ENCODE results near the gene ATP13A5.
A peak's percentile ranks its signal among the peaks of the same experiment; 100 is the strongest.

Gene ATP13A5

GRCh38 chr3:193396451-193397244 is 18.1 kb upstream of the ATP13A5 start:
- no peak for DNase-seq (ENCODE audit: low read depth)
- TF ChIP-seq, protein P1, sequence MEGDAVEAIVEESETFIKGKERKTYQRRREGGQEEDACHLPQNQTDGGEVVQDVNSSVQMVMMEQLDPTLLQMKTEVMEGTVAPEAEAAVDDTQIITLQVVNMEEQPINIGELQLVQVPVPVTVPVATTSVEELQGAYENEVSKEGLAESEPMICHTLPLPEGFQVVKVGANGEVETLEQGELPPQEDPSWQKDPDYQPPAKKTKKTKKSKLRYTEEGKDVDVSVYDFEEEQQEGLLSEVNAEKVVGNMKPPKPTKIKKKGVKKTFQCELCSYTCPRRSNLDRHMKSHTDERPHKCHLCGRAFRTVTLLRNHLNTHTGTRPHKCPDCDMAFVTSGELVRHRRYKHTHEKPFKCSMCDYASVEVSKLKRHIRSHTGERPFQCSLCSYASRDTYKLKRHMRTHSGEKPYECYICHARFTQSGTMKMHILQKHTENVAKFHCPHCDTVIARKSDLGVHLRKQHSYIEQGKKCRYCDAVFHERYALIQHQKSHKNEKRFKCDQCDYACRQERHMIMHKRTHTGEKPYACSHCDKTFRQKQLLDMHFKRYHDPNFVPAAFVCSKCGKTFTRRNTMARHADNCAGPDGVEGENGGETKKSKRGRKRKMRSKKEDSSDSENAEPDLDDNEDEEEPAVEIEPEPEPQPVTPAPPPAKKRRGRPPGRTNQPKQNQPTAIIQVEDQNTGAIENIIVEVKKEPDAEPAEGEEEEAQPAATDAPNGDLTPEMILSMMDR (conservative IDR thresholded peaks at IDR 0.05; ENCODE audit: low read depth, low read length): no peak
- H3K4me3 ChIP-seq (ENCODE audit: low read depth, low read length): no peak overlapping the region

GRCh38 chr3:193391902-193392301 is 13.3 kb upstream of the ATP13A5 start:
- no peak overlapping the region for H3K4me3 ChIP-seq (ENCODE audit: low read depth, low read length)
- TF ChIP-seq, protein P1 (conservative IDR thresholded peaks at IDR 0.05; ENCODE audit: low read depth, low read length): no peak
- DNase-seq (ENCODE audit: low read depth): peak; percentile 10

DNA sequence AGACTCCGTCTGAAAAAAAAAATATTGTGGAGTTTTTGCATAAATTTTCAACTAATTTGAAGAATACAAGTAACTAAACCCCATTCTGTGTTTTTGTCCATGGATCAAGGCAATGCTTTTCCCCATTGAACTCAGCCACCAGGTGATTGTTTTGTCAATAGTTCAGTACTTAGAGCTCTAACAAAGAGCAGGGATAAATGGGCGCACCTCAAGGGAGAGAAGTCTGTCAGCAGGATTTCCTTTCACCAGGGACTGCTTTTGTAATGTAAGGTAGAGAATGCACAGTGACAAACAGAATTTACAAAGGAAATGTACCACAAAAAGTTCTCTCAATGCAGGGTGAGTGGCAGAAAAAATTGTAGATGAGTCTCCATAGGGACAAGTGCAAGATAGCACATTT is 10.8 kb upstream of the ATP13A5 start:
- DNase-seq (ENCODE audit: low read depth): no peak
- no peak overlapping the region for H3K4me3 ChIP-seq (ENCODE audit: low read depth, low read length)
- TF ChIP-seq, protein P1 (conservative IDR thresholded peaks at IDR 0.05; ENCODE audit: low read depth, low read length): no peak

DNA sequence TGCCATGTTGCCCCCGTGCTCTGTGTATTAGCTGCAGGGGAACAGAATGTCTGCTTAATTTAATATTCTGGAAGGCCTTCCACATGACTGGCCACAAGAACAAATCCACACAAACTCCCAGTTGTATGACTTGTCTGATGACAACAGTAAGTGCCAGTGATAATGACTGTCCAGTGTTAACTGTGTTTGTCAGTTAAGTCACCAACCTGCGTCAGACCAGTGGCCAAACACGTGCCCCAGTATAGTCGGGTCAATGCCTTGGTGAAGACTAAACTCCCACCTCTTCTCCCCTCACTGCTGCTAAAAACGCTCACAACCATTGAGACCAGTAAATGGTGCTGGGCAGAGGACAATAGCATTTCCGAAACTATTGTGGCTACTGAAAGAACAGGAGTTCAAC is 9.8 kb upstream of the ATP13A5 start:
- H3K4me3 ChIP-seq (ENCODE audit: low read depth, low read length): no peak overlapping the region
- TF ChIP-seq, protein P1 (conservative IDR thresholded peaks at IDR 0.05; ENCODE audit: low read depth, low read length): no peak
- no peak for DNase-seq (ENCODE audit: low read depth)

DNA sequence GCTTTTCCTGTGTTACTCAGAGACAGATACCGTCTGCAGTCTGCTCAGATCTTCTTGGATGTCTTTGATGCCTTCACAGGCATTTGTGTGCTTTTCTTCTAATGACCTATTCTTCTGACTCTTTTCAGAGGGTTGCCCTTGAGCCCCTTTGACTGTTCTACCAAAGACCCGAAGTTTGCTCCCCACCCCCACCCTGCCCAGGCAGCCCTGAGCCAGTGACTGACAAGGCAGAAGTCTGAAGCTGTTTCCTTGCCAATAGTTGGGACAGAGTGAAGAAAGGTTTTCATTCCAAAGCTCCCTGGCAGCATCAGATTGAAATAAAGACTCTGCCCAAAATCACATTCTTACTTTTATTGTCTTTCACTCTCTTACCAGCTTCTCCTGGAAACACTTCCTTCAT is 9.0 kb upstream of the ATP13A5 start:
- no peak overlapping the region for H3K4me3 ChIP-seq (ENCODE audit: low read depth, low read length)
- TF ChIP-seq, protein P1 (conservative IDR thresholded peaks at IDR 0.05; ENCODE audit: low read depth, low read length): no peak
- DNase-seq (ENCODE audit: low read depth): no peak

- TF ChIP-seq, protein P1 (conservative IDR thresholded peaks at IDR 0.05; ENCODE audit: low read depth, low read length): no peak
- no peak overlapping the region for H3K4me3 ChIP-seq (ENCODE audit: low read depth, low read length)
- no peak for DNase-seq (ENCODE audit: low read depth)
Observed at GRCh38 chr3:193377591-193377990, 962 bp downstream of the ATP13A5 start.

DNA sequence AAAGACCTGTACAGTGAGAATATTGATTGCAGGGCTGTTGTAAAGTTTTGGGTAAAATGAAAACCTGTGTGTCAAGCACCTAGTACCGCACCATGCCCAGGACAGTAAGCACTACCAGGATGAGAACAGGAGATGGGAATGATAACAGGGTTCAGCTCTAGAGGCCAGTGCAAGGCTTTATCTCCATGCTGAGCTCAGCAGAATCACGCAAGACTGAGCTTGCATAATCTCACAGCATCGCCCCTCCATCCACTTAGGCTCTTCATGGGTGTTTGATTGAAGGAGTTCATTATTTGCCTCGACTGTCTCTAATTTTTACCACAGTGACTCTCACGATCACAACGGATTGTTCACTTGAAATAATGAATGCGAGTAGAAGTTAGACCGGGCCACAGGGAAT is 2.9 kb downstream of the ATP13A5 start:
- no peak overlapping the region for H3K4me3 ChIP-seq (ENCODE audit: low read depth, low read length)
- TF ChIP-seq, protein P1 (conservative IDR thresholded peaks at IDR 0.05; ENCODE audit: low read depth, low read length): no peak
- no peak for DNase-seq (ENCODE audit: low read depth)
